ENCODE measurements around the gene BST1.

DNA sequence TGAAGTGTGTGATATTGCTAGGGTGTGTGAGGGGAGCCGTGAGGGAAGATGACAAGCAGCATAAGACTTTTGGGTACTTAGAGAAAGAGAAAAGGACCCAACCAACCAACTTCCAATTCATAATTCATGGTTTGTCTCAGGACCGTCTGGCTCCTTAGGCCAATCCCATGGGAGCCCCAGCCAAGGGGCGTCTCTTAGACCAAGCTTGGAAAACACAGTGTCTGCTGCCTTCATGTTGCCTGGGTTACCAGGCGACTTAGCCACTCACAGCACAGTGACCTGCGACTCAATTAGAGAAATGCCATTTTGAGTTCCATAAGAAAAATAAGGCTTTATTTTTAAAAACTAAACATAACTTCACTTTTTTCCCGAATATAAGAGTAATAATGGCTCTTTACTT is 32.7 kb downstream of the BST1 start:
- no peak for TF ChIP-seq POLR2A (IDR thresholded peaks at IDR 0.05; ENCODE audit: low read length)
- TF ChIP-seq GATA1 (IDR thresholded peaks at IDR 0.05; ENCODE audit: low read depth, low read length): no peak

Measured in erythroblast (primary cell).